Stomach (tissue), 4 donors: ENCODE measurements around the gene CHD9.

Experiments used
- EP300 ChIP-seq: sonication (generic); formaldehyde crosslinking; IDR thresholded peaks from one replicate; pipeline ENCODE4 v1.6.1; 2017; ENCODE audit warnings: antibody characterized with exemption
- POLR2A ChIP-seq, 4 donors: fragments of 450-650 bp; IDR thresholded peaks; one replicate each; pipeline ENCODE4 v1.6.1; 2016; ENCODE audit warnings: antibody characterized with exemption in 4 of 4, control low read depth in 2 of 4, mild to moderate bottlenecking in 1 of 4, moderate library complexity in 1 of 4
- POLR2AphosphoS5 ChIP-seq, 3 donors: sonication (generic); formaldehyde crosslinking; IDR thresholded peaks; one replicate each; pipeline ENCODE4 v1.6.1; 2016; ENCODE audit warnings: antibody characterized with exemption in 3 of 3
- TF ChIP-seq, protein P1 (sequence below), 7 experiments: fragments of 450-650 bp in 4 of 7; fragments of 200-600 bp in 3 of 7; sonication (generic) in 3 of 7; IDR thresholded peaks; one replicate each; pipeline ENCODE4 v1.5.1; 2016 to 2019; ENCODE audit warnings: antibody characterized with exemption in 7 of 7, control low read depth in 2 of 7, mild to moderate bottlenecking in 1 of 7

DNA sequence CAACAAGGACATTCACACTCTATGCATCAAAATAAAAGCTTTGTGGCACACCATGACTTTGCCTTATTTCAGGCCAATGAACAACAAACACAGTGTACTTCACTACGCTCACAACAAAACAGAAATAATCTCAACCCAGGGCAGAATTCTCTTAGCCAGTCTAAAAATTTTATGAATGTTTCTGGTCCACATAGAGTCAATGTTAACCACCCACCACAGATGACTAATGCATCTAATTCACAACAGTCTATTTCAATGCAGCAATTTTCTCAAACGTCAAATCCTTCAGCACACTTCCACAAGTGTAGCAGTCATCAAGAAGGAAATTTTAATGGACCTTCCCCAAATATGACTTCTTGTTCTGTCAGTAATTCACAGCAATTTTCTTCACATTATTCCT lies 101.7 kb downstream of the CHD9 start:
- TF ChIP-seq, protein P1, sequence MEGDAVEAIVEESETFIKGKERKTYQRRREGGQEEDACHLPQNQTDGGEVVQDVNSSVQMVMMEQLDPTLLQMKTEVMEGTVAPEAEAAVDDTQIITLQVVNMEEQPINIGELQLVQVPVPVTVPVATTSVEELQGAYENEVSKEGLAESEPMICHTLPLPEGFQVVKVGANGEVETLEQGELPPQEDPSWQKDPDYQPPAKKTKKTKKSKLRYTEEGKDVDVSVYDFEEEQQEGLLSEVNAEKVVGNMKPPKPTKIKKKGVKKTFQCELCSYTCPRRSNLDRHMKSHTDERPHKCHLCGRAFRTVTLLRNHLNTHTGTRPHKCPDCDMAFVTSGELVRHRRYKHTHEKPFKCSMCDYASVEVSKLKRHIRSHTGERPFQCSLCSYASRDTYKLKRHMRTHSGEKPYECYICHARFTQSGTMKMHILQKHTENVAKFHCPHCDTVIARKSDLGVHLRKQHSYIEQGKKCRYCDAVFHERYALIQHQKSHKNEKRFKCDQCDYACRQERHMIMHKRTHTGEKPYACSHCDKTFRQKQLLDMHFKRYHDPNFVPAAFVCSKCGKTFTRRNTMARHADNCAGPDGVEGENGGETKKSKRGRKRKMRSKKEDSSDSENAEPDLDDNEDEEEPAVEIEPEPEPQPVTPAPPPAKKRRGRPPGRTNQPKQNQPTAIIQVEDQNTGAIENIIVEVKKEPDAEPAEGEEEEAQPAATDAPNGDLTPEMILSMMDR (IDR thresholded peaks at IDR 0.05) = no peak
- TF ChIP-seq POLR2A (IDR thresholded peaks at IDR 0.05) (no peak), EP300 (no peak), POLR2AphosphoS5 (IDR thresholded peaks at IDR 0.05) (no peak)
